HL-60/S4 treated with phorbol 12-myristate 13-acetate at 8.2 ng/mL for 4 days and 3 days (cell line): ENCODE measurements around the gene CRNKL1.
"Not testable (repeated sequence)": the region's sequence is repeated elsewhere in the genome, so short reads cannot be mapped to it uniquely, and the experiment has no call there.

Source experiments
- in situ Hi-C: fragments of 300-500 bp; cut with MboI; formaldehyde crosslinking; loops from 2 replicates; pipeline ENCODE4 v1.15.0; 2022; ENCODE audit warnings: low sequenced_read_pairs

The CRNKL1 gene

DNA sequence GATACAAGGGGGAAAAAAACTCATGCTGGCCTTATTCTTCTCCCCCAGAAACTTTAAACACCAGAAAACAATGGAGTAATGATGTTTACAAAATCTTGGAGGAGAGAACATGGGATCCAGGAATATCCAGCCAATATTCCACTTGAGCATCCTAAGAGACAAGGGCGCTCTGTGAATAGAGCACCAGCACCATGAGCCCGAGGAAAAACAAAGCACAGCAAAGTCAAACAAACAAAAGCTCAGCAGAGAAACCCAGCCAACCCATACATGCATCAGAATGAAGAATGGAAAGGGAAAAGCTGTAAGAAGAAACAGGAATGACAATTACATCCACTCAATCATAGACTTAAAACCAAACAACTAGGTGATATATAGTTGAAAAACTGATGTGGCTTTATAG, 39.7 kb downstream of the CRNKL1 start:
- in situ Hi-C loops = no loop called here

DNA sequence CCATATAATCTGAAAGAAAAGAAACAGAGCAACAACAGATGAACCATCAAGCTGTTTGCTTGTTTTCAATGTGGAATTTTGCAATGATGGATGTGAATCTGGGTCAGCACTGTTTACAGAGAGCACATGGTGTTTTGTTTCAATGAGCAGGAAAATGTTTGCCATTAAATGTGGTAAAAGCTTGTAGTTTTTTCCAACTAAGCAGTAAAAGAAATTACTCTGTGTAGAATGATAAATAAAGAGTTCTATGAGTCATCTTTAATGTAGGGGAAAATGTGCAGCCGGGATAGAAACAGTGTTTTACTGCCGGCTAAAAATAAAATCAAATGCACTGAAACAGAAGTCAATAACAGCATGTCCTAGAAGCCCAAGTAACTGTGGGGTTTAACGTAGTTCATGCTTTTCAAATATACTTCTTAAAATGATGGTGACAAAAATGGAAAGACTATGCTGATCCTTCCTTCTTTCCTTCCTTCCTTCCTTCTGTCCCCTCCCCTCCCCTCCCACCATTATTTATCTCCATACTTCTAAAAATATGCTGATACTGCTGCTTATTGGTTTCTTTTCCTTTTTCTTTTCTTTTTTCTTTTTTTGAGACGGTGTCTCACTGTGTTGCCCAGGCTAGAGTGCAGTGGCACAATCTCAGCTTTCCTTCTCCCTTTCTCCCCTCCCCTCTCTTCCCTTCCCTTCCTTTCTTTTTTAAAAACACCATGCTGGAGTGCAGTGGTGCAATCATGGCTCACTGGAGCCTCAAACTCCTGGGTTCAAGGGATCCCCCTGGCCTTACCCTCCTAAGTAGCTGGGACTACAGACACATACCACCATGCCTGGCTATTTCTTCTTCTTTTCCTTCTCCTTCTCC, 41.4 kb downstream of the CRNKL1 start:
- in situ Hi-C loops = no loop called here

GRCh38 chr20:20009784-20010253, 42.4 kb downstream of the CRNKL1 start:
- in situ Hi-C loops = no loop called here

- in situ Hi-C loops = no loop called here
Measured at GRCh38 chr20:20005342-20005741, 46.9 kb downstream of the CRNKL1 start.

GRCh38 chr20:20003955-20004322, 48.3 kb downstream of the CRNKL1 start:
- in situ Hi-C loops = not testable (repeated sequence)

GRCh38 chr20:20003031-20003954, 49.0 kb downstream of the CRNKL1 start:
- in situ Hi-C loops = no loop called here

DNA sequence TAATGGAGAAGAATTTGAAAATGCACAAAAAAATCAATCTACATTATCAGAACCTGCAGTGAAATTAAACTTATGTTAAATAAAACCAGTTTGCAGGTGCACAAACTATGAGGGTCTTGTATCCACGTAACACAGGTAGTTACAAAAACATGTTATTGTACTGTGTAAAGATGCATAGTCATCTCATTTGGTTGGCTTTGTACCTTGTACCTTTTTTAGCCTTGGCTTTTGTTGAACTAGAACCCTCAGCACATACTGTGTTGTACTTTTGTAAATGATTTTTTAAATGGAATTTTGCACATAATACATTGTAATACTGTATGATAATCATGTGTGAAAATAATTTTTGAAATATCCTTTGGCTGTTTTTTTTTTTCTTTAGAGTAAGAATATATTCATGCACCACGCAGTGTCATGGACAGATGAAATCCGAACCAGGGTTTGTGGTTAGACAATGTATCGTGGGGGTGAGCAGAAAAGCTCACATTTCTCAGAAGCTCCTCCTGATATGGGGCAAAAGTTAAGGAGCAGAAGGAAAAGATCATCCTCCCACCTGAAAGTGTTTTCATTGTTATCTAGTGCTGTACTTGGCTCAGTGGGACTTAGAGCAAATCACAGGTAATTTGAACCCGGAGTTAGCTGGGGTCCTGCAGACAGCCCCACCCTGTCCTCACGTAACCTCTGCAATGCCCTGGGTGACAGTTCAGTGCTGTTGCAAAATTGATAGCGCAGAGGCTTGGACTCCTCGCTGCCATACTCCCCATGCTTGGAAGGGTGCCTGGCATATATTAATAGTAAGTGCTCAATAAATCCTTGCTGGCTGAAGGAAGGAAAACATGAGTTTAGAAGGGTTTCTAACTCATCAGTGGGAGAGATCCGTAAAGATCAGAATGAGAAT, 49.9 kb downstream of the CRNKL1 start:
- in situ Hi-C loops = no loop called here

DNA sequence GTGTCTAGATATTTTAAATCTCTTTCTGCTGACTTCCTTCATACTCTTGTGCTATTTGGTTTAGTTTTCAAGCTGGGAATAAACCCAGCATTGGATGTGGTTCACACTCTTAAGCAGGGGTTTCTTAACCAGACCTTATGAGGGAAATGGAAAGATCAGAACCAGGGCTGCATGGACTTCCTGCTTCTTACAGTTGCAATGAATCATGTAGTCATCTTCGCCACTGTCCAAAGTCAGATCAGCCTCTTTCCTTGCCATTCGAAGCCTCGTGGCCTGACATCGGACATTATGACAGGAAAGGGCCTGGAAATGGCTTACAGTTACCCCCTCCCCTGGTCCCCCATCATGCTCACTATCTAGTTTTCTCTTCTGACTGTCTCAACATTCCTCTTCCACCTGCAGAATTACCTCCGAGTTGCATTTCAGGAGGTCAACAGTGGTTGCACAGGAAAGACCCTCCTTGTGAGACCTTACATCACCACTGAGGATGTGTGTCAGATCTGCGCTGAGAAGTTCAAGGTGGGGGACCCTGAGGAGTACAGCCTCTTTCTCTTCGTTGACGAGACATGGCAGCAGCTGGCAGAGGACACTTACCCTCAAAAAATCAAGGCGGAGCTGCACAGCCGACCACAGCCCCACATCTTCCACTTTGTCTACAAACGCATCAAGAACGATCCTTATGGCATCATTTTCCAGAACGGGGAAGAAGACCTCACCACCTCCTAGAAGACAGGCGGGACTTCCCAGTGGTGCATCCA, 51.9 kb downstream of the CRNKL1 start:
- in situ Hi-C loops = no loop called here

DNA sequence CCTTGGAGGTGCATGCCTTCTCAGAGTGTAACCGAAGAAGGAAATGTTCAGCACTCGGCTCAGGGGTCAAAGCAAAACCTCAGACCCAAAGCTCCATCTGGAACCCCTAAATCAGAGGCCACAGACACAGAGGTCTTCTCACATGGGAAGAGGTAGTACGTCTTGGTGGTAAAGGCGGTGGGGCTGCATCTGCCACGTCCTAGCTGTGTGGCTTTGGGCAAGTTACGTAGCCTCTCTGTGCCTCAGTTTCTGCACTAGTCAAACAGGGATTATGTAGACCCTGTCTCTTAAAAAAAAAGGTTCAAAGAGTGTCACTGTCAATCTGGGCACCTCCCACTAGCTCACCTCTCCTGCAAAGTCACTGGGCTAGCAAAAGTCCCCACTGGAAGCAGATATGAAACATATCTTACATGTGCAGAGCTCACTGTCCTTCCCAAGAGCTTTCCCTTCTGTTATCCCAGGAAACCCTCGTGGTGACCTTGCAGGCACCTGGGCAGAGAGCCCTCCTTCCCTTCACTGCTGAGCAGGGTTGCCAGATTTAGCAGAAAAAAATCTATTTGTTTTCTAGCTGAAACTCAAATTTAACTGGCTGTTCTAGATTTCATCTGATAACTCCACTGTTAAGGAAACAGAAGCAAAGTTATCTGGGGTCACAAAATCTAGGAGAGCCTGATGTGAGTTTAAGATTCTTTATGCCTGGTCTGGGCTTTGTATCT, 53.1 kb downstream of the CRNKL1 start:
- in situ Hi-C loops = loop anchor here (25.0 kb wide), 1 partner anchor 212 kb away; no protein-coding TSS in a partner anchor

DNA sequence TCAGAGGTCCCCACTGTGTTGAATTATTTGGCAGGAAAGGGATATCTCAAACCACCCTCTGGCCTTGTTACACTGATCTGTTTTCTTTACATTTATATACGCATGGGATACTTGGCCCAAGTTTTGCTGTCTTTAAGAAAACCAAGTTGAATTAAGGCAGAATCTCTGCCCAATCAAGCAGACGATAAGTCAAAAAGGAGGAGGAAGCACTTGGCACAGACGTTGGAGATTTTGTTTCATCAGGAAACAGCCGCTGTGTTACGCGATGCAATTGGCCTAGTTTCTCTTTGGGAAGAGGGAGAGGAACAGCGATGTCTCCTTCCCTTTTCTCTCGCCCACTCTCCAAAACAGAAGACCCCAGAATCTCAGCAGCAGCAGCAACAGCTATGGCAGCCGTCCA, 55.3 kb downstream of the CRNKL1 start:
- in situ Hi-C loops = loop anchor here (25.0 kb wide), 1 partner anchor 210 kb away; no protein-coding TSS in a partner anchor

DNA sequence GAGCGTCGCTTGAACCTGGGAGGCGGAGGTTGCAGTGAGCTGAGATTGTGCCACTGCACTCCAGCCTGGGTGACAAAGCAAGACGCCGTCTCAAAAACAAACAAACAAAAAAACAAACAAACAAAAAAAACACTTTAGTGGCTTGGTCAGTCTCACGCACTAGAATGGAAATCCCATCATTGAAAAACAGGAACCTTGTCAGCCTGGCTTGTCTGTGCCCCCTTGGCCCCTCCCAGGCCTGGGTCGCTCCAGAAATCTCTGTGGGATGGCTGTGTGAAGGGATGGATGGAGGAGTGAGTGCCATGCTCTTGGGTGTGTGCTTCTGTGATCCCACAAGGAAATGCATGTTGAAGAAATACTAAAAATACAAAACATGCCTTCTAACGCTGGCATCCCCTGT, 56.0 kb downstream of the CRNKL1 start:
- in situ Hi-C loops = loop anchor here (25.0 kb wide), 1 partner anchor 209 kb away; no protein-coding TSS in a partner anchor

GRCh38 chr20:19995220-19995863, 56.9 kb downstream of the CRNKL1 start:
- in situ Hi-C loops = loop anchor here (25.0 kb wide), 1 partner anchor 208 kb away; no protein-coding TSS in a partner anchor

GRCh38 chr20:19993958-19994669, 58.2 kb downstream of the CRNKL1 start:
- in situ Hi-C loops = loop anchor here (25.0 kb wide), 1 partner anchor 207 kb away; no protein-coding TSS in a partner anchor

- in situ Hi-C loops = loop anchor here (25.0 kb wide), 1 partner anchor 206 kb away; no protein-coding TSS in a partner anchor
Measured at GRCh38 chr20:19992996-19993908, 59.0 kb downstream of the CRNKL1 start.

GRCh38 chr20:19991854-19992253, 60.4 kb downstream of the CRNKL1 start:
- in situ Hi-C loops = loop anchor here (25.0 kb wide), 1 partner anchor 205 kb away; no protein-coding TSS in a partner anchor

GRCh38 chr20:19991308-19991707, 61.0 kb downstream of the CRNKL1 start:
- in situ Hi-C loops = loop anchor here (25.0 kb wide), 1 partner anchor 204 kb away; no protein-coding TSS in a partner anchor
